Activated naive CD4-positive, alpha-beta T cell treated with Interleukin-2 at 50 U/mL for 16 hours (primary cell): ENCODE data around the gene COL8A1.

Source experiments
- DNase-seq: peaks from one replicate; pipeline ENCODE4 v3.0.0-alpha.2; 2020

The COL8A1 gene

GRCh38 chr3:99765042-99765942 is 126.9 kb downstream of the COL8A1 start:
- DNase-seq: no peak

DNA sequence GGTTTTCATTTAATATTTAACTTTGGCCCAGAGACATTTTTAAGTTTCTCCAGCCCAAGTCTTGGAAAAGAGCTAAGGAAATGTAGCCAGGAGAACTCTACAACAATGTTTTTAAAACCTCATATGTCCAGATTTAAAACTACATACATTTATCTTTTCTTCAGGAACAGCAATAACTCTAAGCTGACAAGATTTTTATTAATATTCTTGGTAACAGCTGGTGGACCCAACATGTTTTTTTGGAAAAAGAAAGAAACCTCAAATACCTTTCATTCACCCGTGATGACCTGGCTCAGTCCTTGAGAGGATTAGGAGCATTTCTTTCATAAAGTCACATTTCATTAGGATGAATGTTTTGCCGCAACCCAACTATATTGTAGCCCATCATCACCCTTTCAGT is 128.9 kb downstream of the COL8A1 start:
- no peak for DNase-seq

GRCh38 chr3:99768126-99768525 is 129.7 kb downstream of the COL8A1 start:
- DNase-seq: no peak

DNA sequence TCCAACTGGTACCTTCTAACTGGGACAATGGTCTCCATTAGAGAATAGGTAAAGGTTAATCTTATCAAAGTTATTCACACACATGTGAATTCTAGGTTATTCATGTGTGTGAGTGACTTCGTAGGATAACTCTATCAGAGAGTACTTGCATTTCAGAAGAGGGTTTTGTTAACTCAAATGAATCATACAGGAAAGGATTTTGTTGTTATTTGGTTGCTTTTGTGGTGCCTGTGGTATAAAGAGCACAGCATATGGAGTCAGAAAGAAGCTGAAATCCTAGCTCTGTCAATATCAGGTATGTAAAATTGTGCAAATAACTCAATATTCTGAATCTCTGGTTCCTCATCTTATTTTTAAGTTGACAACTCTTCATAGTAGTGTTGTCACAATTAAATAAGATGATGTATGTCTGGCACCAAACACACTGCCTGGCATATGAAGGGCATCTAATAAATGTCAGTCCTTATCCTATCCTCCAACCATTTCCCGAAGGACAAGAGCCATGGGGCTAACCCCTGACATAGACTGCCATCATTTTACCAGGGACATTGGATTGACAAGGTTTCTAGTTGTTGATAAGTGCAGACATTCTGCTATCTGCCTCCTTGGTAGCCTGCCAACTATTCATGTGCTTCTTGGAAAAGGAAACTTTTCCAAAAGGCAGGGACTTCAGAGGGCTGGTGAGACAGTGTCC is 130.6 kb downstream of the COL8A1 start:
- no peak for DNase-seq

DNA sequence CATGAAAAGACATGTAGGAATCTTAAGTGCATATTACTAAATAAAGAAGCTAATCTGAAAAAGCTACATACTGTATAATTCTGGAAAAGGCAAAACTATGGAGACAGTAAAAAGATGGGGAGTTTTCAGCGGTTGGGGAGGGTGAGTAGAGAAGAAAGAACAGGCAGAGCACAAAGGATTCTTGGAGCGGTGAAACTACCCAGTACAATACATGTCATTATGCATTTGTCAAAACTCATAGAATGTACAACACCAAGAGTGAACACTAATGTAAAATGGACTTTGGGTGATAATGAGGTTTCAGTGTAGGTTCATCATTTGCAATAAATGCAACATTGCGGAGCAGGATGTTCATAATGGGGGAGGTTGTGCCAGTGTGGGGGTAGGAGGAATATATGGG is 133.8 kb downstream of the COL8A1 start:
- no peak for DNase-seq

GRCh38 chr3:99772671-99773070 is 134.3 kb downstream of the COL8A1 start:
- DNase-seq: no peak

GRCh38 chr3:99774467-99774866 is 136.1 kb downstream of the COL8A1 start:
- no peak for DNase-seq

DNA sequence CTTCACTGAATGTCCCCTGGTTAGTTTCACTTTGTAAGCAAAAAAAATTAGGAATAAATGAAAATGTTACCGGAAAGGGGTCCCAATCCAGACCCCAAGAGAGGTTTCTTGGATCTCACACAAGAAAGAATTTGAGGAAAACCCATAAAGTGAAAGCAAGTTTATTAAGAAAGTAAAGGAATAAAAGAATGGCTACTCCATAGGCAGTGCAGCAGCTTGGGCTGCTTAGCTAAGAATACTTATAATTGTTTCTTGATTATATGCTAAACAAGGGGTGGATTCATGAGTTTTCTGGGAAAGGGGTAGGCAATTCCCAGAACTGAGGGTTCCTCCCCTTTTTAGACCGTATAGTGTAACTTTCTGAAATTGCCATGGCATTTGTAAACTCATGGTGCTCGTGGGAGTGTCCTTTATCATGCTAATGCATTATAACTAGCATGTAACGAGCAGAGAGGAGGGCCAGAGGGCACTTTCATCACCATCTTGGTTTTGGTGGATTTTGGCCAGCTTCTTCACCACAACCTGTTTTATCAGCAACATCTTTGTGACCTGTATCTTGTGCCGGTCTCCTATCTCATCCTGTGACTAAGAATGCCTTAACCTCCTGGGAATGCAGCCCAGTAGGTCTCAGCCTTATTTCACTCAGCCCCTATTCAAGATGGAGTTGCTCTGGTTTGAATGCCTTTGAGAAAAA is 138.3 kb downstream of the COL8A1 start:
- no peak for DNase-seq

DNA sequence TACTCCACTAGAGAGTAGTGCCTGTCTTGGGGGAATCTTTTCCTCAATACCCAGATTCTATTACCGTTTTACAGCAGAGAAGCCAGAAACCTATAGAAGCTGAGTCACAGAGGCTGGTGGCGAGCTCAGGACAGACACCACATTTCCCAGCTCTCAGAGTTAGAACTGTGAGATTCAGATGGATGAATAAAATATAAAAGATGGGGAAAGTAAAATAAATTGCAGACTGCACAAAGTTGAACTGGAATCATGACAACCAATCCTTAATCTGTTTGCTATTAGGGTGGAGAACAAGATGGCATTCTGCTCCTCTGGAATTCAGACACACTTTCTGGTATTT is 138.8 kb downstream of the COL8A1 start:
- DNase-seq: no peak

DNA sequence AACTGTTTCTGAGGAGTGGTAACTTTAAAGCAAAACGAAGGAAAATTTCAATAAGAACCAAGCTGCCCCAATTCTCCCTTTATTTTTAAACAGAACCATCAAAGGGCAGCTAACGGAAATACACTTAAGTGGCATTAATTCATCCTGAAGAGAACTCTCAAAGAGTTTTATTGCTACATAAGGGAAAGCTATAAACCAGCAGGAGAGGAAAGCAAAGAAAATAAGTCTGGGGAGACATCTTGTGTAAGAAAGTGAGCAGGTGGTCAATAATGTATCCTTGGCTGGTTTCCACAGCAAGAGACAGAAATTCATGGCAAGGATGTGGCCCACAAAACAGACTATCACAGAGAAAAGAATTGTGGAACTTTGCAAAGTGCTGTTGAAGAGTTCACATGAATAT is 139.3 kb downstream of the COL8A1 start:
- DNase-seq: no peak

GRCh38 chr3:99780749-99781148 is 142.4 kb downstream of the COL8A1 start:
- no peak for DNase-seq

- DNase-seq: no peak
Observed at GRCh38 chr3:99781761-99782160, 143.4 kb downstream of the COL8A1 start.

- no peak for DNase-seq
Observed at GRCh38 chr3:99783011-99783573, 144.7 kb downstream of the COL8A1 start.

DNA sequence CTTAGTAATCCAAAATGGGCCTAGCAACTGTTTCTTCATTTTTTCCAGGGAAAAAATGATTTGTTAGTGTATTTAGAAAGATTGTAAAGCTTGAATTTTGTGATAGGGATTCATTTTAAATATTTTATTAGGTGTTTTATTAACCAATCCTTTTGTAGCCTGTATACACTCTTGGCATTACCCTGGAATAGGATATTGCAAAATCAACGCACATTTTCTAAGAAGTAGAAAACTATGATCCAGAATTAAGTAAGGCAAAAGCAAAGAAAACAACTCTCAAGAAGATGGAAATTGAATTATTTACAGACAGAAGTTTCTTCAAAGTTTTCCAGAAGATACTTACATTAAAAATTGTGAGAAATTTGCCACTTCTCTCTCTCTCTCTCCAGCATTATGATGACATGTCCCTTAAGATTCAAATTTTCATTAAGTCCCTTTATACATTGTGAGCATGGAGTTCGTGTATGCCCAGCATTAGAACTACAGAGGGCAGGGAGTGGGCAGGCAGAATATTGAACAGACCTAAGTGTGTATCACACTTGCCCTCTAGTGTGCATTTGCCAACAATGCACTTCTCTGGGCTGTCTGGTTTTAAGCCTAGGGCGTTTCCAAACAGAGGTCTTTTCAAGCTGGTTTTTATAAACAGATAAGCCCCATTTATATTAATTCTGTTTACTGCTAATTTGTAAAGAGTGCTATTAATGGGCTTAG is 150.8 kb downstream of the COL8A1 start:
- no peak for DNase-seq

DNA sequence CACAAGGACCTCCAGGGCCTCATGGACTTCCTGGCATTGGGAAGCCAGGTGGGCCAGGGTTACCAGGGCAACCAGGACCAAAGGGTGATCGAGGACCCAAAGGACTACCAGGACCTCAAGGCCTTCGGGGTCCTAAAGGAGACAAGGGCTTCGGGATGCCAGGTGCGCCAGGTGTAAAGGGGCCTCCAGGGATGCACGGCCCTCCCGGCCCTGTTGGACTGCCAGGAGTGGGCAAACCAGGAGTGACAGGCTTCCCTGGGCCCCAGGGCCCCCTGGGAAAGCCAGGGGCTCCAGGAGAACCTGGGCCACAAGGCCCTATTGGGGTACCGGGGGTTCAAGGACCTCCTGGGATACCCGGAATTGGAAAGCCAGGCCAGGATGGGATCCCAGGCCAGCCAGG is 156.1 kb downstream of the COL8A1 start:
- DNase-seq: no peak

DNA sequence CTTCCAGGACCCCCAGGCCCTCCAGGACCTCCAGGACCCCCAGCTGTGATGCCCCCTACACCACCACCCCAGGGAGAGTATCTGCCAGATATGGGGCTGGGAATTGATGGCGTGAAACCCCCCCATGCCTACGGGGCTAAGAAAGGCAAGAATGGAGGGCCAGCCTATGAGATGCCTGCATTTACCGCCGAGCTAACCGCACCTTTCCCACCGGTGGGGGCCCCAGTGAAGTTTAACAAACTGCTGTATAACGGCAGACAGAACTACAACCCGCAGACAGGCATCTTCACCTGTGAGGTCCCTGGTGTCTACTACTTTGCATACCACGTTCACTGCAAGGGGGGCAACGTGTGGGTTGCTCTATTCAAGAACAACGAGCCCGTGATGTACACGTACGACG is 157.2 kb downstream of the COL8A1 start:
- no peak for DNase-seq

- no peak for DNase-seq
Observed at GRCh38 chr3:99799422-99799821, 161.0 kb downstream of the COL8A1 start.

GRCh38 chr3:99803297-99803696 is 164.9 kb downstream of the COL8A1 start:
- no peak for DNase-seq

DNA sequence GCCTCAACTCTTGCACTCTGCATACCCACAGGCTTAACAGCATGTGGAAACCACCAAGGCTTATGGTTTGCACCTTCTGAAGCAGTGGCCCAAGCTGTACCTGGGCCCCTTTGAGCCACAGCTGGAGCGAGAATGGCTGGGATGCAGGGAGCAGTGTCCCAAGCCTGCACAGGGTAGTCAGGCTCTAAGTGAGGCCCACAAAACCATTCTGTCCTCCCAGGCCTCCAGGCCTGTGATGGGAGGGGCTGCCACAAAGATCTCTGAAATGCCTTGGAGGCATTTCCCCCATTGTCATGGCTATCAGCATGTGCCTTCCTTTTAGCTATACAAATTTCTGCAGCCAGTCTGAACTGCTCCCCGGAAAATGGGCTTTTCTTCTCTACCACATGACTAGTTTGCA is 166.8 kb downstream of the COL8A1 start:
- no peak for DNase-seq

- DNase-seq: peak; percentile 26
Observed at GRCh38 chr3:99808163-99808794, 169.9 kb downstream of the COL8A1 start.

DNA sequence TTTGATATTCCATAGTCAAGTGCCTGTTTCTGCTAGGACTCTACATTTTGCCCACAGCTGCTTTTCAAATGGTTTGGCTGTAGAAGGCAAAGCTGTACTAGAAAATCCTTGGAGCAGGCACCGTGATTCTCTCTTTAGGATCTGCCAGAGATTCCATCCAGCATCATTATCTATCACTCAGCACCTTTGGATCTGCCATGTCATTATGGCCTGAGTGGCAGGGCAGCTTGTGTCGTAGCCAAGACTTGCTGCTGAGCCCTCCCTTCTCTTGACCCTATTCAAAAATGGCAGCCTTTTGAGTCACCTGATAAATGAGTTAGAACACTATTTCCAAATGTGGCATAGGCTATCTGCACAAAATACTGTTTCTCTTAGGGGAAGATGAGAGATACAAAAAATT is 171.2 kb downstream of the COL8A1 start:
- no peak for DNase-seq

DNA sequence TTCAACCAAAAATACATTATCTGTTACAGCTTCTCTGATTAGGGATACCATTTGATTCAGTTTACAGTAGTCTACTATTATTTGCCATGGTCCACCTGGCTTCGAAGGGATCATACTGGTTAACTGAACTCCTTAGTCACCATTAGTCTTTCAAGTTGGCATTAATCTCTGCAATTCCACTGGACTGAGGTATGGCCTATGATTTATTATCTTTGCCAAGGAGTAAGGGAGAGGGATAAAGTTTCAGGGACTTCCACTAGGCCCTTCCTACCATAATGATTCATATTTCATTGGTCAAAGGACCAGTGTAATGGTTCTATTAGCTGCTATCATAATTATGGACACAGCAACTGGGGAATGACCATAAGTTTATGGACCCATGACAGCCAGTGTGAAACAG is 172.0 kb downstream of the COL8A1 start:
- no peak for DNase-seq
